ENCODE measurements around the gene IGFBP7.

The IGFBP7 gene

GRCh38 chr4:57149833-57150232 lies 39.6 kb upstream of the IGFBP7 start:
- no peaks in the 10 kb centered on the region for H3K36me3 ChIP-seq (ENCODE audit: control insufficient read depth, insufficient read depth, low read length)
- 73 to 100% methylated on average over 2 of the region's 2 CpGs for WGBS, 2 experiments (ENCODE audit: insufficient coverage in 2 of 2)
- no peak overlapping the region for H3K4me3 ChIP-seq (ENCODE audit: extremely low read depth, insufficient read depth, low read length, poor library complexity, severe bottlenecking)
- H3K4me1 ChIP-seq (ENCODE audit: control insufficient read depth, insufficient read depth, low read length, poor library complexity, severe bottlenecking): peaks cover 44% of the 10 kb centered on the region
- H3K9me3 ChIP-seq (ENCODE audit: control insufficient read depth, low read length): no peaks in the 10 kb centered on the region
- no peak overlapping the region for H3K27ac ChIP-seq (ENCODE audit: low read depth, low read length, severe bottlenecking)

GRCh38 chr4:57148831-57149505 lies 38.8 kb upstream of the IGFBP7 start:
- Histone ChIP-seq H3K9me3 (ENCODE audit: control insufficient read depth, low read length) (no peaks in the 10 kb centered on the region), H3K36me3 (ENCODE audit: control insufficient read depth, insufficient read depth, low read length) (no peaks in the 10 kb centered on the region), H3K4me3 (ENCODE audit: extremely low read depth, insufficient read depth, low read length, poor library complexity, severe bottlenecking) (no peak overlapping the region), H3K27ac (ENCODE audit: low read depth, low read length, severe bottlenecking) (peak overlapping the region; percentile 53), H3K4me1 (ENCODE audit: control insufficient read depth, insufficient read depth, low read length, poor library complexity, severe bottlenecking) (peaks cover 39% of the 10 kb centered on the region)
- 100% methylated on average over 1 of the region's 1 CpG for WGBS, 2 experiments (ENCODE audit: insufficient coverage in 2 of 2)

- Histone ChIP-seq H3K36me3 (ENCODE audit: control insufficient read depth, insufficient read depth, low read length) (no peaks in the 10 kb centered on the region), H3K9me3 (ENCODE audit: control insufficient read depth, low read length) (no peaks in the 10 kb centered on the region), H3K4me3 (ENCODE audit: extremely low read depth, insufficient read depth, low read length, poor library complexity, severe bottlenecking) (no peak overlapping the region), H3K4me1 (ENCODE audit: control insufficient read depth, insufficient read depth, low read length, poor library complexity, severe bottlenecking) (peaks cover 31% of the 10 kb centered on the region), H3K27ac (ENCODE audit: low read depth, low read length, severe bottlenecking) (peak overlapping the region; percentile 53)
- WGBS, 2 experiments (ENCODE audit: insufficient coverage in 2 of 2): 100% methylated on average over 1 of the region's 1 CpG
Observed at GRCh38 chr4:57148177-57148576, 38.0 kb upstream of the IGFBP7 start.

- Histone ChIP-seq H3K4me1 (ENCODE audit: control insufficient read depth, insufficient read depth, low read length, poor library complexity, severe bottlenecking) (peaks cover 27% of the 10 kb centered on the region), H3K9me3 (ENCODE audit: control insufficient read depth, low read length) (no peaks in the 10 kb centered on the region), H3K27ac (ENCODE audit: low read depth, low read length, severe bottlenecking) (no peak overlapping the region), H3K4me3 (ENCODE audit: extremely low read depth, insufficient read depth, low read length, poor library complexity, severe bottlenecking) (no peak overlapping the region), H3K36me3 (ENCODE audit: control insufficient read depth, insufficient read depth, low read length) (no peaks in the 10 kb centered on the region)
- 90 to 95% methylated on average over 7 of the region's 9 CpGs for WGBS, 2 experiments (ENCODE audit: insufficient coverage in 2 of 2)
Observed at GRCh38 chr4:57147335-57148060, 37.3 kb upstream of the IGFBP7 start.

- WGBS, 2 experiments (ENCODE audit: insufficient coverage in 2 of 2): 88 to 100% methylated on average over 2 to 4 of the region's 4 CpGs
- no peak overlapping the region for H3K4me3 ChIP-seq (ENCODE audit: extremely low read depth, insufficient read depth, low read length, poor library complexity, severe bottlenecking)
- H3K36me3 ChIP-seq (ENCODE audit: control insufficient read depth, insufficient read depth, low read length): no peaks in the 10 kb centered on the region
- H3K4me1 ChIP-seq (ENCODE audit: control insufficient read depth, insufficient read depth, low read length, poor library complexity, severe bottlenecking): peaks cover 27% of the 10 kb centered on the region
- H3K27ac ChIP-seq (ENCODE audit: low read depth, low read length, severe bottlenecking): no peak overlapping the region
- no peaks in the 10 kb centered on the region for H3K9me3 ChIP-seq (ENCODE audit: control insufficient read depth, low read length)
Observed at GRCh38 chr4:57146444-57146843, 36.3 kb upstream of the IGFBP7 start.

- no peaks in the 10 kb centered on the region for H3K36me3 ChIP-seq (ENCODE audit: control insufficient read depth, insufficient read depth, low read length)
- H3K27ac ChIP-seq (ENCODE audit: low read depth, low read length, severe bottlenecking): no peak overlapping the region
- H3K4me3 ChIP-seq (ENCODE audit: extremely low read depth, insufficient read depth, low read length, poor library complexity, severe bottlenecking): no peak overlapping the region
- WGBS, 2 experiments (ENCODE audit: insufficient coverage in 2 of 2): no CpG with 5 or more reads among the region's 2 CpGs
- H3K9me3 ChIP-seq (ENCODE audit: control insufficient read depth, low read length): peaks cover under 1% of the 10 kb centered on the region
- H3K4me1 ChIP-seq (ENCODE audit: control insufficient read depth, insufficient read depth, low read length, poor library complexity, severe bottlenecking): peaks cover 24% of the 10 kb centered on the region
Observed at GRCh38 chr4:57144466-57144865, 34.3 kb upstream of the IGFBP7 start.

- Histone ChIP-seq H3K4me3 (ENCODE audit: extremely low read depth, insufficient read depth, low read length, poor library complexity, severe bottlenecking) (no peak overlapping the region), H3K4me1 (ENCODE audit: control insufficient read depth, insufficient read depth, low read length, poor library complexity, severe bottlenecking) (peaks cover 3% of the 10 kb centered on the region), H3K9me3 (ENCODE audit: control insufficient read depth, low read length) (peaks cover 23% of the 10 kb centered on the region), H3K27ac (ENCODE audit: low read depth, low read length, severe bottlenecking) (no peak overlapping the region), H3K36me3 (ENCODE audit: control insufficient read depth, insufficient read depth, low read length) (no peaks in the 10 kb centered on the region)
Observed at GRCh38 chr4:57139783-57140182, 29.6 kb upstream of the IGFBP7 start.

- H3K9me3 ChIP-seq (ENCODE audit: control insufficient read depth, low read length): peaks cover 23% of the 10 kb centered on the region
- no peaks in the 10 kb centered on the region for H3K36me3 ChIP-seq (ENCODE audit: control insufficient read depth, insufficient read depth, low read length)
- H3K4me3 ChIP-seq (ENCODE audit: extremely low read depth, insufficient read depth, low read length, poor library complexity, severe bottlenecking): no peak overlapping the region
- peaks cover 10% of the 10 kb centered on the region for H3K4me1 ChIP-seq (ENCODE audit: control insufficient read depth, insufficient read depth, low read length, poor library complexity, severe bottlenecking)
- H3K27ac ChIP-seq (ENCODE audit: low read depth, low read length, severe bottlenecking): no peak overlapping the region
Observed at GRCh38 chr4:57137261-57137660, 27.1 kb upstream of the IGFBP7 start.

GRCh38 chr4:57136281-57136680 lies 26.1 kb upstream of the IGFBP7 start:
- Histone ChIP-seq H3K27ac (ENCODE audit: low read depth, low read length, severe bottlenecking) (no peak overlapping the region), H3K4me1 (ENCODE audit: control insufficient read depth, insufficient read depth, low read length, poor library complexity, severe bottlenecking) (peaks cover 14% of the 10 kb centered on the region), H3K36me3 (ENCODE audit: control insufficient read depth, insufficient read depth, low read length) (no peaks in the 10 kb centered on the region), H3K4me3 (ENCODE audit: extremely low read depth, insufficient read depth, low read length, poor library complexity, severe bottlenecking) (no peak overlapping the region), H3K9me3 (ENCODE audit: control insufficient read depth, low read length) (peaks cover 23% of the 10 kb centered on the region)

GRCh38 chr4:57132743-57133137 lies 22.6 kb upstream of the IGFBP7 start:
- WGBS, 2 experiments (ENCODE audit: insufficient coverage in 2 of 2): 72% methylated on average over 2 of the region's 2 CpGs; no CpG with 5 or more reads in 1 of the 2 experiments
- no peaks in the 10 kb centered on the region for H3K36me3 ChIP-seq (ENCODE audit: control insufficient read depth, insufficient read depth, low read length)
- peaks cover 16% of the 10 kb centered on the region for H3K9me3 ChIP-seq (ENCODE audit: control insufficient read depth, low read length)
- H3K4me3 ChIP-seq (ENCODE audit: extremely low read depth, insufficient read depth, low read length, poor library complexity, severe bottlenecking): no peak overlapping the region
- peaks cover 14% of the 10 kb centered on the region for H3K4me1 ChIP-seq (ENCODE audit: control insufficient read depth, insufficient read depth, low read length, poor library complexity, severe bottlenecking)
- H3K27ac ChIP-seq (ENCODE audit: low read depth, low read length, severe bottlenecking): no peak overlapping the region
